ENCODE data around the gene PPP1R3A. TPM values are rescaled to one million over a fixed set of nuclear protein-coding genes. Genes with fewer than 3 reads are reported as not detected.

PPP1R3A gene
- total RNA-seq, 2 donors from 2014 or later, result not detected

DNA sequence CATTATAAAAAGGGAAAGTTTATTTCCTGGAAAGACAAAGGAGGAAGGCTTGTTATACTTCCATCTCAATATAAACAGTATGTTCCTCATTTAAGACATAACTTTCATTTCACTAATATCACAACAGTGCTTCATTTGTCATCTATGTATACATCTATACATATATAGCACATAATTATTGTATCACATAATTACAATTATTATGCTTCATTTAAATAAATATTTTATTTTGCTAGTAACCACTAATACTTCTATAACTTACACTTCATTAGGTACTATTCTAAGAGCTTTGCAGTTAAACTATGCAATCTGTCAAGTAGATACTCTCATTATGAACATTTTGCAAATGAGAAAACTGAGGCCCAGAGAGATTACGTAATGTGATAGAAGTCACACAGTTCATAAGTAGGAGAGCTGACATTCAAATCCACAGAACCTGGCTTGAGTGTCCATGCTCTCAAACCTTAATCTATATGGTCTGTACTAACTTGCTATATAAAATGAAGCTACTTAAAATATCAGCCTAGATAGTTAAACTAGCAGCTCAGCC is 86.5 kb downstream of the PPP1R3A start:
- Histone ChIP-seq H3K27me3 (ENCODE audit: control insufficient read depth, insufficient read depth, low read length, poor library complexity, severe bottlenecking) (no peaks in the 10 kb centered on the region), H3K9ac (ENCODE audit: extremely low read depth, low read length, poor library complexity, severe bottlenecking) (no peak overlapping the region), H3K4me3 (ENCODE audit: low read length) (no peak overlapping the region), H3K4me1 (ENCODE audit: control insufficient read depth, insufficient read depth, low read length) (no peaks in the 10 kb centered on the region), H3K9me3 (ENCODE audit: control insufficient read depth, low read length) (no peaks in the 10 kb centered on the region), H3K27ac (ENCODE audit: low read depth, low read length) (no peak overlapping the region), H3K36me3 (ENCODE audit: control insufficient read depth, insufficient read depth, low read length) (no peaks in the 10 kb centered on the region)
- no peak overlapping the region for H3K4me3 Mint-ChIP-seq
- no peaks in the 10 kb centered on the region for H3K36me3 Mint-ChIP-seq (ENCODE audit: low read depth)
- 96% methylated on average over 1 of the region's 1 CpG; no CpG with 5 or more reads in 1 of the 2 experiments for WGBS, 2 experiments (ENCODE audit: insufficient coverage in 1 of 2, insufficient read length in 1 of 2)
- DNase-seq, result no peak
- no peak for TF ChIP-seq CTCF (conservative IDR thresholded peaks at IDR 0.05)
- H3K4me1 Mint-ChIP-seq, result no peaks in the 10 kb centered on the region
- H3K27ac Mint-ChIP-seq, result no peak overlapping the region
- no peaks in the 10 kb centered on the region for H3K27me3 Mint-ChIP-seq (ENCODE audit: insufficient read depth)
- no peaks in the 10 kb centered on the region for H3K9me3 Mint-ChIP-seq

DNA sequence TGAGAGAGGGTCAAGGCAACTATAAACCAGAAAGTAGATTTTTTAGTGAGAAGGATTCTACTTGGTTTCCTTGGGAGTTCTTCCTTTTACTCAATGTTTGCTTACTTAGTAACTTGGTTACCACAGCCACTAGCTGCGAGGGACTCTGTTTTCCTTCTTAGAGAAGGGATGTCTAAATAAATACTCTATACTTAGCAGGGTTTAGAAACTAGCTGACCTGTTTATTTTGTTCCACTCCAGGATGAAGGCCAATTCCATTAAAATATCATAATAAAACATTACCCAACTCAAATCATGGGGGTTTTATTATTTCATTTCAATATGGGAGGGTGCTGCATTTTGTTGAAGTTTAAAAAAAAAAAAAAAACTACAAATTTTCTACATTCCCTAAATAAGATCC is 87.3 kb downstream of the PPP1R3A start:
- no peaks in the 10 kb centered on the region for H3K36me3 ChIP-seq (ENCODE audit: control insufficient read depth, insufficient read depth, low read length)
- no peak overlapping the region for H3K4me3 Mint-ChIP-seq
- TF ChIP-seq CTCF (conservative IDR thresholded peaks at IDR 0.05), result no peak
- no peaks in the 10 kb centered on the region for H3K36me3 Mint-ChIP-seq (ENCODE audit: low read depth)
- H3K4me3 ChIP-seq (ENCODE audit: low read length), result no peak overlapping the region
- H3K9ac ChIP-seq (ENCODE audit: extremely low read depth, low read length, poor library complexity, severe bottlenecking), result no peak overlapping the region
- DNase-seq, result no peak
- H3K27me3 ChIP-seq (ENCODE audit: control insufficient read depth, insufficient read depth, low read length, poor library complexity, severe bottlenecking), result no peaks in the 10 kb centered on the region
- H3K27ac Mint-ChIP-seq, result no peak overlapping the region
- H3K4me1 Mint-ChIP-seq, result no peaks in the 10 kb centered on the region
- no peaks in the 10 kb centered on the region for H3K27me3 Mint-ChIP-seq (ENCODE audit: insufficient read depth)
- H3K27ac ChIP-seq (ENCODE audit: low read depth, low read length), result no peak overlapping the region
- H3K9me3 ChIP-seq (ENCODE audit: control insufficient read depth, low read length), result no peaks in the 10 kb centered on the region
- WGBS, 2 experiments (ENCODE audit: insufficient coverage in 1 of 2, insufficient read length in 1 of 2), result 86% methylated on average over 1 of the region's 1 CpG; no CpG with 5 or more reads in 1 of the 2 experiments
- no peaks in the 10 kb centered on the region for H3K4me1 ChIP-seq (ENCODE audit: control insufficient read depth, insufficient read depth, low read length)
- H3K9me3 Mint-ChIP-seq, result no peaks in the 10 kb centered on the region

DNA sequence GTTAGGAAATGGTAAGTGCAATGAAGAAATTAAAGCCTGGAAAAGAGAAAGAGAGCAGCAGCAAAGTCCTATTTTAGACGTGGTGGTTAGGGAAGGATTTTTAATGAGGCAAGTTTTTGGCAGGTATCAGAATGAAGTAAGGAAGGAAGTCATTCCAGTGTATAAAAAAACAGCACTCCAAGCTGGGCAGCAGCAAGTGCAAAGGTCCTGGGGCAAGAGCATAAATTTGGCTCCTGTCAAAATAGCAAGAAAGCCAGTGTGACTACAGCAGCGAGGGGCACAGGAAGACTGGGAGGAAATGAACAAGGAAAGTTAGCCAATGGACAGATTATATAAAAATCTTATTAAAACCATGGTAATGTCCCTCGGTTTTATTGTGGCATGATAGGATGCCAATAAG is 90.2 kb downstream of the PPP1R3A start:
- DNase-seq, result no peak
- Mint-ChIP-seq H3K9me3 (no peaks in the 10 kb centered on the region), H3K4me3 (no peak overlapping the region), H3K27ac (no peak overlapping the region), H3K4me1 (peaks cover 9% of the 10 kb centered on the region), H3K36me3 (ENCODE audit: low read depth) (no peaks in the 10 kb centered on the region), H3K27me3 (ENCODE audit: insufficient read depth) (no peaks in the 10 kb centered on the region)
- Histone ChIP-seq H3K36me3 (ENCODE audit: control insufficient read depth, insufficient read depth, low read length) (no peaks in the 10 kb centered on the region), H3K4me3 (ENCODE audit: low read length) (no peak overlapping the region), H3K9ac (ENCODE audit: extremely low read depth, low read length, poor library complexity, severe bottlenecking) (no peak overlapping the region), H3K27ac (ENCODE audit: low read depth, low read length) (no peak overlapping the region), H3K27me3 (ENCODE audit: control insufficient read depth, insufficient read depth, low read length, poor library complexity, severe bottlenecking) (no peaks in the 10 kb centered on the region), H3K4me1 (ENCODE audit: control insufficient read depth, insufficient read depth, low read length) (no peaks in the 10 kb centered on the region), H3K9me3 (ENCODE audit: control insufficient read depth, low read length) (no peaks in the 10 kb centered on the region)
- 90 to 92% methylated on average over 3 of the region's 3 CpGs for WGBS, 2 experiments (ENCODE audit: insufficient coverage in 1 of 2, insufficient read length in 1 of 2)
- no peak for TF ChIP-seq CTCF (conservative IDR thresholded peaks at IDR 0.05)
